NCI-H510A (cell line): ENCODE measurements around the gene PPFIBP2.
A peak's percentile ranks its signal among the peaks of the same experiment; 100 is the strongest.

Experiments used
- DNase-seq: peaks from one replicate; lab custom pipeline; 2025; lab: John Stamatoyannopoulos, UW

Gene PPFIBP2

DNA sequence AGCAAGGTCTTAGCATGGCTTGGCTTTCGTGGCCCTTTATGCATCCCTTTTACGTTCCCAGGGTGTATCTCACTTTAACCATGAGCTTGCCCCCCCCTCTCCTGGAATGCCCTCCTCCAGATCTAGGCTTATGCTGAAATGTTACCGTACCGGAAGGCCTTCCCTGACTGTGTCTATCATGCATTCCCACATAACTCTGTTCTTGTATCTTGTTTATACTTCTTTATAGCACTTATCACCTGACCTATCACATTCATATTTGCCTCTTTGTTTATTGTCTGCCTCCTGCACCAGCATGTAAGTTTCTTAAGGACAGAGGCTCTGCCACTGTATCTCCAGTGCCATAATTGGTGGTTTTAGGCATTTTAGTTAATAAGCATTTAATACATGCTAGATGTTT is 38.9 kb downstream of the PPFIBP2 start:
- DNase-seq = no peak

DNA sequence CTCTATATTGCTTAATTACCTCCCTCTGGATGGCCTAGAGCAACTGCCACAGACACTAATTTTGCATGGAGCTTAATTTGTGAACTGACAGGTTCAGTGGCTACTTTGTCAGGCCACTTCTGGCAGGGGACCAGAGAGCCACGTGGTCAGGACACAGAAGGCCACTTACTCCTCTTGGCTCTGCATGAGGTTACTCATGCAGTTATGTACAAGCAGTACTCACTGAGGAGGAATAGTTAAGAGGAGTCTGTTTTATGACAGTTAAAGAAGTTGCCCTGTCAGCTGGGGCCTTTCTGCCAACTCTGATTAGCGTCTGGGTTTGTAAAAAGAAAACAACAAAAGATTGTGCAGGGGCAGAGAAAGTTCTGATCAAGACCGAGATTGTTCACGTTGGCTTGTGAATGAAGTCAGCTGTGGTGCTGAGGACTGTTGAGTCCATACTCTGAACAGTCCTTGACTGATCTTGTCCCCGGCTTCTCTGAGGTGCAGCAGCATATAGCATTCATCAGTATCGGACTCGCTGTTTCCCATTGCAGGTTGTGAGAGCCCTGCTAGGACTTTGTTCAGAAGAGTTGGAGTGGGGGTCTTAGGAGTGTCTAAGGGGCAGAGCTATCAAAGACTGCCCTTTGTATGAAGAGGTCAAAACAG is 41.4 kb downstream of the PPFIBP2 start:
- no peak for DNase-seq

DNA sequence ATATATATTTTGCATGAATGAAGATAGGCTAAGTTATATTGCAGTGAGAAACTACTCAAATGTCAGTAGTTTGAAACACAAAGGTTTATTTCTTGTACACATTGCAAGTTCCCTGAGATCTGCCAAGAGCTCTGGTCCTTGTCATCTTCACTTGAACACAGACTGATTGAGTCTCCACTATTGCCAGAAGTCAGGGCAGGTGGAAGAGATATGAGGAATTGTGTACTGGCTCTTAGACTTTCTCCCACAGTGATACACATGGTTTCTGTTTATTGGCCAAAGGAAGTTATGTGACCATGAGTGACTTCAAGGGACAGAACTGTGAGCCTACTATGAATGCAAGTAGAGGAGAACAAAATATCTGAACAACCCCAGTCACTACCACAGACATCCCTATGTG is 44.2 kb downstream of the PPFIBP2 start:
- no peak for DNase-seq

DNA sequence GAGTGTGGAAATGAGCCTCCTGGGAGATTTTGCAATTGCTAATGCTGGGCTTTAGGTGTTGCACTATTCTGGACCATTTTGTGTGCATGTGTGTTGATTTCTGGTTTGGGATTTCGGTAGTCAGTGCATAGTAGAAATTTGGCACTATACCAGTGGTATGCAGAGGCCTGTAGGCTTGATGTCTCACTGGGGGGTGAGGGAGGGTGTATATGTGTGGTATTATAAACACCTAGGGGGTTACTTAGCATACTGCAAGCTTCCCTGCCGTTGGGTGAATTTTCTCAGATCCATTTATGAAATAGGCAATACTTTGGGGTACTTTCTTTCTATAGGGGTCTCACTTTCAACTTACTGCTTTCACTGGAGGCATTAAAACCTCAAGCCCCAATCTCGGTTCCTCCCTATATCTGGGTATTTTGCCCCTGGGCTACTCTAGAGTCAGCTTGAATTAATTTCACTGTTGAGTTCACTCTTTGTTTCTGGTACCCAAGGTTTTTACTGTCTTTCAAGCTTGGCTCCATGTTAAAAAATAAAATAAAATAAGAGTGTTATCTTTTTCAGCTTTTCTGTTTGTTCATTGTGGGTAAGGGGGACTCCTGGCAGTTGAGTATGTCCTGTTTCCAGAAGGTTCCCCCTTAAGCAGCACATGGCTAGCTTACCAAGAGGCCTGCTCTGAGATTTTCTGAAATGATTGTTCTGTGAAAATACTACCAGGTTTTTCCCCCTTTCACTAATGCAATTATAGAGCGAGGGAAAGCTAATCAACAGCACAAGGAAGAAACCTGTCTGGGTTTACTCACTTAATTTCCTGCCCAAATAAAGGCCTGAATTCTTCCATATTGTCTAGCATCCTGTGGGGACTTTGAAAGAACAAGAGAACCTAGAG is 45.8 kb downstream of the PPFIBP2 start:
- no peak for DNase-seq

DNA sequence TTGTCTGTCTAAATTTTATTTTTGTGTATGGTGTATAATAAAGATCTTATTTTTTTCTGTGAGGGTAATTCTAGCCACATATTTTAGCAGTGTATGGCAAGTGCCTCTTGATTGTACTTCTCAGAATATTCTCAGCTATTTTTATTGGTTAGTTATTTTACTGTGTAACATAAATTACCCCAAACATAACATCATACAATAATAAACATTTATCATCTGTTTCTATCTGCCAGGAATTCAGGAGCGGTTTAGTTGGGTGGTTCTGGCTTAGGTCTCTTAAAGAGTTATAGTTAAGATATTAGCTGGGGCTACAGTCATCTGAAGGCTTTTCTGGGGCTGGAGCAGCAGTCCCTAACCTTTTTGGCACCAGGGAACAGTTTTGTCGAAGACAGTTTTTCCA is 47.8 kb downstream of the PPFIBP2 start:
- DNase-seq = no peak

DNA sequence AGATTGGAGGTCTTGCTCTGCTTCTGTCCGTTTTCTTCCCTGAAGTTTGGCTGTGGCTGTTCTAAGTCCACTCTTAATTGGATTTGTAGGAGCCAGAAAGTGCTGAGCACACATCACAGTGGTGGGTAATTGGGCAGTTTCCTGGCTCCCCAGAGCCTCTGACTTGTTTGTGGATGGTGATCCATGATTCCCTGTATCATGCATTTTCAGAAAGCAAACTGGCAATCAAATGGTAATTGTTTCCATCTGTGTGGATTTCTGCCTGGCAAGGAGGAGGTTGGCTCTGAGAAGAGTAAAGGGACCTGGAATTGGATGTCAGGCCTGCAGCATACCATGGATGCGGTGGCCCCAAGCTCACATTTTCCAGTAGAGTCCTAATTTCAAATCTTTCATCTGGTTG is 49.5 kb downstream of the PPFIBP2 start:
- no peak for DNase-seq

DNA sequence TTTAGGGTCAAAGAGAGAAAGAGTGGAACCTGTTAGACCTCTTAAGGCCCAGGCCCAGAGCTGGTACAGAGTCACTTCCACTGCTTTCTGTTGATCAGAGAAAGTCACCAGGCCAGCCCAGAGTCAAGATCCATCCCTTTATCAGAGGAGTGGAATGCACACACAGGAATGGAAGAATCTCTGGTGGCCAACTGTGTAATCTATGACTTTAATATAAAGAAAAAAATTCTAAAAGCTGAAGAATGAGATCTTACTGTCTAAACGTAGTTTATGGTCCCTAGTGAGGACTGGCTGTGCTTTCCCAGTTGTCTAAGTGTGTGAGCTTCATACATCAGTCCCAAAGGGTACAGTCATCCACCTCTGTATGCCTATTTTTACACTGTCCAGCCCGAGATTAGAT is 51.0 kb downstream of the PPFIBP2 start:
- no peak for DNase-seq

DNA sequence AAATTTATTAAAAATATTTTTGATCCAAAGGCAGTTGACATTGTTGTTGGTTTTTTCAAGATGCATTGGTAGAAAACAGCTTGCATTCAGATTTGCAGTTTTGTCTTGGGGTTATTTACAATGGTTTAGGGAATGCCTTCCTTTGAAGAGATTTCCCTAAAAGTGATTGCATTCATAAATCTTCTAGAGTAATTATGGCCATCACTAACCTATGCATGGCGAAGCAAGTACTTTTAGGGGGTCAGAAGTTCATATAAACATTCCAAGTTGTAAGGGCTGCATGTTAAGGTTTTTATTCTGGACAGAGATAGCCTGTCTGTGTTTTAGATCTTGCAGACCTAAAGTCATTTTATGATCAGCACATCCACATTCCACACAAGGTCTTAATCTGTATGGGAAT is 53.5 kb downstream of the PPFIBP2 start:
- no peak for DNase-seq

DNA sequence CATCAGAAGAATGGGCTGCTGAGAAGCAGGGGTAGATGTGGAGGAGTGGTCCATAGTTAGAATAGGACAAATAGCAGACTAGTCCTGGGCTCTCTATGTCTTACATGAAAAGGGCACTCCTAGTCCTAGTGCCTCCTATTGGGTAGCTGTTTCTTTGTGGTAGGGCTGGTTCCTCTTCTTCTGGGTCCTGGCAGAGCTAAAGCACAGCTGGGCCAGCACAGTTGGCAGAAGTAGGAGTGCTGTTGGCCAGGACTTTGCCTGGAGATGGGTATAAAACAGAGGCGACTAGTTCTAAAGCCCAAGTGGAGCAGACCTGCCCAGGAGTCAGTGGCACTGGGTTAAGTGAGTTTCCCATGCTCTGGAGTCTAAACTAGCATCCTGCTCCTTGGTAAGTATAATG is 55.2 kb downstream of the PPFIBP2 start:
- no peak for DNase-seq

DNA sequence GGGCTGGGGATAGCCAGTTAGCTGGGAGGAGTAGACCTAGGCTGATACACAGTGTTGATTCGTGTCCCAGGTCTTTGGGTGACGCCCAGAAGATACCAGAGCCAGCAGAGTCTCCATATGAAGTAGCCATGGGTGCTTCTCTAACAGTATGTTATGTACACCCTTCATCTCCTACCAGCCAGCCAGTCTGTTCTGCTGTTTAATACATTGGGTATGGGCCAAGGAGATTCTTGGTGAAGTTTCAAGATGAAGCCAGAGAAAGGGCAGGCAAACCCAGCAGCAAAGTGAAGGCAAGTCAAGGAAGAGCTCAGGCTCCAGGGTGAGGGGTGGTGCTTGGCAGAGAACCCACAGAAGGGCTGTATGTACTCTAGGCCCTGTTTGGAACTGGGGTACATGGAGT is 56.4 kb downstream of the PPFIBP2 start:
- no peak for DNase-seq

DNA sequence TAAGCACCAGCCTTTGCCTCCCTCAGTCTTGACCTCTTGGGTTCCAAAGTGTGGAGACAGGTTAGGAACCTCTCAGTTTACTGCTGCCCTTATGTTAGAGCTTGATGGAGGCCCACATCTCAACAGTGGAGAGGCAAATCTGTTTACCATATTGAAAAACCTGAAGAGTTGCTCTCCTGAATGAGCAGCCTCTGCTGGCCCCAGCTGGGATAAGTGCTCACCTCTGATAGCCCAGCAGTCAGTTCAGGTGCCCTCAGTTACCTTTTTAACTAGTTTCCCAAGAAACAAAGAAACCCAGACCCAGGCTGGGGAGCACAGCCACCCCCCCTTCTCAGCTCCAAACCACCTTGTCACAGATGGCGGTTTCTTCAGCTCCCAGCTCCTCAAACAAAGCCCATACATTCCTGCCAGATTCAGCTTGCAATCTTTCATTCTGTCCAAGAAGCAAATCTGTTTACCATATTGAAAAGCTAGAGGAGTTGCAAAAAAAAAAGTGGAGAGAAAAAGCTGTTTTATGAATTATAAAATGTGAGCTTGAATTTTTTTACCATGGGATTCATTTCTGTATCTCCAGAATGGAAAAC is 57.2 kb downstream of the PPFIBP2 start:
- DNase-seq = no peak

DNA sequence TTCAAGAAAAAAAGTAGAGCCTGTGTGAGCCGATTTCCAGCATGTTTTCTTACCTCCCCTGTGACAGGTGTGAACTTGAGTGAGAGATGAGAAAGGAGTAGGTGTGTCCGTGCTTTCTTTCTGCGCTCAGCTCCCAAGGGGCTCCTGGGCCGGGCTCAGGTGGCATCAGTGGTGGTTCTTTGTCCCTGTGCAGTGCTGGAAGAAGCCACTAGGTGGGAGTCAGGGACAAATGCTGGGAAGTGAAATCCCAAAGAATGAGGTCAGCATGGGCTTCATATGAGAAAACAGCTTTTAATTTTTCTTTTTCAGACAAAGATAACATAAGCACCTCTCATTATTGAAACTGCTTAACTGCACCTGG is 57.8 kb downstream of the PPFIBP2 start:
- DNase-seq = peak; percentile 37

DNA sequence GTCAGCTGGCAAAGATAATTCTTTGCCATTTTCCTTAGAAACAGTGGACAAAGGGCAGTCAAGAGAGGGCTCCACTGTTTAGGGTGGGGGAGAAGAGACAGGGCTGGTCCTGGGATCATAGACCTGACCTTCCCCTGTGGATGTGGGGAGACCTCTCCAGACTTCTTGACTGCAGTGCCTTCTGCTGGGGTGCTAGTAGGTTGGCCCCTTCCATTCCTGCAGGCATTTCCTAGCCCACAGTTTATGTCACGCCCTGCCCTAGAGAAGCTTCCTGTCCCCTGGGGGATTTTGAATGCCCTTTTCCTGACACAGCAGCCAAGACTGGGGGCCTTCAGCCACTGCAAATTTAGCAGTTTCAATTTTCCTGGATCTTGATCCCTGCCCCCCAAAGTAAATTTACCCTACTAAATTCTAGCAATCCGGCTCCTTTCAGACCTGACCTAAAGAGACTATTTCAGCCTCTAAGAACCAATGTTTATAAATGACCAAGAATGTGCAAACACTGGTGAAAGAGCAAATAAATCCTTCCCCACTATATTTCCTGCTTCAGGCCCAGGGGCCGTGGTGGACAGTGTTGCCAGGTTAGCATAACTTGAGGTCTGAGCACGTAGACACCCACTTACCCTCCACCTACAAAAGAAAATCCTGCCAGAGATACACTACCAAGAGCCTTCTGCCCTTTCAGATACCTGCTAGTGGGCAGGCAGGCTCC is 58.4 kb downstream of the PPFIBP2 start:
- no peak for DNase-seq

DNA sequence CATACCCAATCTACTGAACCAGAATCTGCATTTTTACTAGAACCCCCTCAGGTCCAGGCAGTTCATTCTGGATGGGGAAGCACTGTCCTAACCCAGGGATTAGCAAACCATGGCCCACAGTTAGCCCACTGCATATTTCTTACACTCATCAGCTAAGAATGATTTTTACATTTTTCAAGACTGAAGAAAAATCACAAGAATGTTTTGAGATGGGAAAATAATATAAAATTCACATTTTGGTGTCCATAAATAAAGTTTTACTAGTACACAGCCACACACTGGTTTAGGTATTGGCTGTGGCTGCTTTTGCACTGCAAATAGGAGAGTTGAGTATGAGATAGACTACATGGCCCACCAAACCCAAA is 59.4 kb downstream of the PPFIBP2 start:
- no peak for DNase-seq

DNA sequence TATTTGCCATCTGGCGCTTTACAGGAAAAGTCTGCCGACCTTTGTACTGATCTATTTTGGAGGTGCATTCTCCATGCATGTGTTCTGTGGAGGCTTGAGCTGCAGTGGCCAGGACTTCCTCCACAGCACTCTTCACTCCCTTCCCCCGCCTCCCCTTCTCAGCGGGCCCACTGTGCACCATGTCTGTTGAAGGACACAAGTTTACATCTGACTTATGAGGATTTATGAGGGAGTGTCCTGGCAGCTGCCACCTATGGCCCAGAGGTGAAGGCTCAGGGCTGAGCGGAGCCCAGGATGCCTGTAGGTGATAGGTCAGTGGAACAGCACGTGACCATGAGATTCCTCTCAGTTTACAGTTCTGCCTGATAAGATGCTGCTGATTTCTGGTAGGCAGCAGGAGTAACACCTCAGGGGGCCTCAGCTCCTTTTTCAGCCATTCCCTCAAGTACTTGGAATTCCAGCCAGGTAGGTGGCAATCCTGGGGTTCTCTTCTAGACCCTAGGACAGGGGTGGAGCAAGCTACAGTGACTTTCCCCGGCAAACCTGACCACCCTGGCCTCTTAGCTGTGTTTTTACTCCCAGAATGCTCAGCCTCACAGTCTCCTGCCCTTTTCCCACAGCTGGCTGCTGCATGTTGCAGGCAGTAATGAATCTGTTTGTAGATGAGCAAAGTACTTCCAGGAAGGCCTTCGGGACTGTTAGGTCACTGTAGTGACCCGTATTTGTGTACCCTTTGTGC is 59.9 kb downstream of the PPFIBP2 start:
- no peak for DNase-seq

DNA sequence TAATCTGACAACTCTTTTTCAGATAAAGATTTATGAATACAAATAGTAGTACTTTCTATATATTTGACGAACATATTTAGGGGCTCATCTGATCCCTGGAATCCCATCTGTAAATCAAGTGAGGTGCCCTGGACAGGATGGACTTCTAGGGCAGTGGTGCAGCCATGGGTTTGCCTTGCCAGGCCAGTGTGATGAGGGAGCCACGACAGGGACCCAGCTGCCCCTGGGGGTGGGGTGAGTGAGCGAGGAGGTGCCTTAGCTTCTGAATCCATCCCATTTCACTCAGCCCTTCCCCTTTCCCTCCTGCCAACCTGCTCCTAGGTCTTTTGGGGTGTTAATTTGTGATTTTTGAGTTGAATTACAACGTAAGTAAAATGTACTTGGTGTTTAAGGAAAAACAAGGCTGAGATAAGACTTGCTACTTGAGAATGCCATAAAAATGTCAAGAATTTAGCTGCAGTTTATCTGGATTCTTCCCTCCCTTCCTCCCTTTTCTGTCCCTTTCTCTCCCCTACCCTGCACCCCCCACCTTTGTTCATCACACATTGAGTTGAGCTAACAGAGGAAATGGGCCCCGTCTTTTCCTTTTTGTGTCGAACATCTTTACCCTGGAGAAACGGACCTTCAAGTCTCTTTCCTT is 60.8 kb downstream of the PPFIBP2 start:
- DNase-seq = no peak

DNA sequence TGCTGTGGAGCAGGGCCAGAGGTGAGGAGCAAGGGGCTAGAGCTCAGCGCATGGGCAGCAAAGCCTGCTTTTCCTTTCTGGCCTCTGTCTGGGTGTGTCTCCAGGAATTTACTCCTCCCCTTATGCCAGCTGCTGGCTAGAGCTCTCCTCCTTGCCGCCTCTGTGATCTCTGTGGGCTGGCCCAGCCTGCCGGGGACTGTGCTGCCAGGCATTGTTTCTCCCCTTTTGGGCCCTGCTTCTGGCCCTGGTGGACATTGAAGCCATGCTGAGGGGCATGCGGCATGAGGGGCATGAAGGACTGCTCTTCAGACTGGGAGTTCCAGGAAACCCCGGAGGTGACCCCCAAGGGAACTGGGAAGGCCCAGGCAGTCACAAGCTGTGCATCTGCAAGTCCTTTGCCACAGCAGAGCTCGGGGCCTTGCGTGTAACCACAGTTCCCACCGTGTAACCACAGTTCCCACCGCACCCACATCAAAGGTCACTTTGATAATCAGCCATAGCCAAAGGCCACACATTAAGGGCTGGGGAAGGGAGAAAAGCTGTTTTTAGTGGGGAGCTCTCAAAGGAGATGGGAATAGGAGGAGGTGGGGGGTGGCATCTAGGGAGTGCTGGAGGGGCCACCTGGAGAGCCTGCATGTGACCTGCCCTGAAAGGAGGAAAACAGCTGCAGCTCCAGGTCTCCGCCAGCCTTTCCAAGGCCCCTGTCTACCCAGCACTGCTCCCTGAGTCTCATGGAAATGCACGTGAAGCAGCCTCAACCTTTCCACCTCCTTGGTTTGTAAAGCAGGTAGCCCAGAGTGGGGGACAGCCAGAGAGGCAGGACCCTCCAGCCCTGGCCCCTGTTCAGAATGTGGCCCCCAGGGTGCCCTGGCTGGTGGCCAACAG is 62.3 kb downstream of the PPFIBP2 start:
- DNase-seq = no peak

DNA sequence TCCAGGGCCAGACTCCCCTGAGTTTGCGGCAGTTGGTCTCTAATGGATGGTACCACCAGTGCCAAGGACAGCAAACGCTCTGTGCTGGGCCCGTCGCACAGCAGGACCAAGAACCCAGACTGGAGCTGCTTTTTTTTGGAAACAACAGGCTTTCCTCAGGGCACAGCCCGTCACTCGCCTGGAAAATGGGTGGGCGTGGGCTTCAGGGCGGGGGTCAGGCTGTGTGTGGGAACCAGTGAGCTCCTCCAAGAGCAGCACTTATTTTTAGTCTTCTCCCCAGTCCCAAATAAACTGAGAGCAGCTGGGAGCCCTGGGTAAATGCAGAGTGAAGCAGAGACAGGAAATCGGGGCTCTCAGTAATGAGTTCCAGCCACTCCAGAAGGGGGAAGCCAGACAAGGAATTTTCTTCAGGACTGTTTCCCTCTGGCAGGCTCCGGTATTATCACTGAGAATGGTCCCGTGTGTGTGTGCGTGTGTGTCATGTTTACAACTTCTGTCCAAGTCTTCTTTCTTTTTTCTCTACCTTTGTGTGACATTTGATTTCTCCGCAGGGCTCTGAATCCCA is 63.0 kb downstream of the PPFIBP2 start:
- no peak for DNase-seq

DNA sequence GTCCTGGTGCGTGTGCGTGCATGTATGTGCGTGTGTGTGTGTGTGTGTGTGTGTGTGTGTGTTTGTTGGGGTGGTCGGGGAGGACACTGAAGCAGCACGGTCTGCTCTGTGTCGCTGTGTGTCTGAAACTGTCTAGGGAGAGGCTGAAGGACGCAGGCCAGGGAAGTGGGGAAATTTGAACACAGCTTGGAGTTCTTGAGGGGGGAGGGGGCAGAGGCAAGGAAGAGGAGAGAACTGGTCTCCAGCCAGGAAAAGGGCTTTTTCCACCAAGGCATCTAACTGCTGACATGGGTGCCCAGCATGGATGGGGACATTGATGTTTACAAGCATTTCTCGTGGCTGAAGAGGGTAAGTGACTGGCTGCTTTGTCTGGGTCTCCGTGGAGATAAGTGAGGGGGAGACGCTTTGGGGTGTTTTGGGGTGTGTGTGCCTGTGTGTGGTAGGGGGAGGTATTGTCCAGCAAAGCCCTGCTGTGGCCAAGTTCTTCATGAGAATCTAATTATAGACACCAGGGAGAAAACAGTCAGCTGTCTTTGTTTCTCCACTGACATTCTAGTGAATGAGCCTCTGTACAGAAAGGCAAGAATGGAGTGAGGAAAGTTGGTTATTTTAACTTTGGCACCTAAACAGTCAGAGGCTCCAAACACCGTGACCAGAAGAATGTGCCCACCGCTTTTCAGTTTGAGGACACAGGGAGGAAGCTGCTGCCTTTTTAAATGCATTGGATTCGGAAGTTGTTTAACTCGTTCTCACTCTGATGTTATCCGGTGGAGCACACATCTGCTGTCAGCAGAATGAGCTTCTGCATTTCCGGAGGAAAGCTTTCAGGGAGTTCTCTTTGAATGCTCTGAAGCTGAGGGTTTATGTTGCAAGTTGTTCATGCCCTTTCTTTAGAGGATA is 63.7 kb downstream of the PPFIBP2 start:
- peak; percentile 18 for DNase-seq
